ENCODE data around the gene SAV1. TPM values are rescaled to one million over a fixed set of nuclear protein-coding genes. Genes with fewer than 3 reads are reported as not detected.

Gene SAV1
- total RNA-seq, 3 donors from 2014 or later = 56.0 to 77.0 (median 76.0) TPM

GRCh38 chr14:50678163-50678562 lies 10.1 kb upstream of the SAV1 start:
- TF ChIP-seq POLR2A (IDR thresholded peaks at IDR 0.05) (no peak), POLR2AphosphoS5 (IDR thresholded peaks at IDR 0.05) (no peak)
- TF ChIP-seq, protein P1, sequence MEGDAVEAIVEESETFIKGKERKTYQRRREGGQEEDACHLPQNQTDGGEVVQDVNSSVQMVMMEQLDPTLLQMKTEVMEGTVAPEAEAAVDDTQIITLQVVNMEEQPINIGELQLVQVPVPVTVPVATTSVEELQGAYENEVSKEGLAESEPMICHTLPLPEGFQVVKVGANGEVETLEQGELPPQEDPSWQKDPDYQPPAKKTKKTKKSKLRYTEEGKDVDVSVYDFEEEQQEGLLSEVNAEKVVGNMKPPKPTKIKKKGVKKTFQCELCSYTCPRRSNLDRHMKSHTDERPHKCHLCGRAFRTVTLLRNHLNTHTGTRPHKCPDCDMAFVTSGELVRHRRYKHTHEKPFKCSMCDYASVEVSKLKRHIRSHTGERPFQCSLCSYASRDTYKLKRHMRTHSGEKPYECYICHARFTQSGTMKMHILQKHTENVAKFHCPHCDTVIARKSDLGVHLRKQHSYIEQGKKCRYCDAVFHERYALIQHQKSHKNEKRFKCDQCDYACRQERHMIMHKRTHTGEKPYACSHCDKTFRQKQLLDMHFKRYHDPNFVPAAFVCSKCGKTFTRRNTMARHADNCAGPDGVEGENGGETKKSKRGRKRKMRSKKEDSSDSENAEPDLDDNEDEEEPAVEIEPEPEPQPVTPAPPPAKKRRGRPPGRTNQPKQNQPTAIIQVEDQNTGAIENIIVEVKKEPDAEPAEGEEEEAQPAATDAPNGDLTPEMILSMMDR (IDR thresholded peaks at IDR 0.05) = no peak
- Histone ChIP-seq H3K4me3 (peak overlapping the region in 1 of 3 donors; percentile 1), H3K27me3 (no peaks in the 10 kb centered on the region), H3K27ac (peak overlapping the region; percentile 78 to 90), H3K9me3 (no peaks in the 10 kb centered on the region), H3K36me3 (no peaks in the 10 kb centered on the region), H3K4me1 (peaks cover 0 to 13% of the 10 kb centered on the region in 2 donors)
- intact Hi-C loops (cut with DNase I; ENCODE audit: low total_unique reads) = no loop called here
- no peak for DNase-seq (ENCODE audit: low spot score in 2 of 2)

DNA sequence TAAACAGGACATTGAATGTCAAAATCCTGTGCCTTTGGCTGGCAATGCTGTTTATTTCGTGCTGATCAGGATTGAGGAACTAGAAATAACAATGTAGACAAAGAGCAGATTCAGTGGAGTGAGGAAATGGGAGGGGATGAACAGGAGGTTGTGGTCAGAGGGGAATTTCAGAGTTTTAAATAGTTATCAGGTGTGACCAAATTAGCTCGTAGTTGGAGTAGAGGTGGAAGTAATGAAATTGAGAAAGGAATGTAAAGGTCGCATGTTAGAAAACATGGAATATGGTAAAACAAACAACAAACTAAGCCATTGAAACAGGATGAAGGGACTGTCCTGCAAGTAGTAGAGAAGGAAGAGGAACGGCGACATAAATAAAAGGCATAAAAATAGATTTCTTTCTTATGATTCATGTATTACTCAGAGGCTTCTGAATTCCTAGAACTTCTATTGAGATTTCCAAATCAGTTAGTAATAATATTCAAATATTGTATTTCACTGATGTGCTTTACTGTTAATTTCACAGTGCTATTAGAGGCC lies 9.5 kb upstream of the SAV1 start:
- peak in 1 of 3 donors; percentile 18 for TF ChIP-seq POLR2AphosphoS5 (IDR thresholded peaks at IDR 0.05)
- TF ChIP-seq, protein P1 (IDR thresholded peaks at IDR 0.05) = no peak
- Histone ChIP-seq H3K4me3 (peak overlapping the region in 2 of 3 donors; percentile 1 to 8), H3K9me3 (no peaks in the 10 kb centered on the region), H3K27me3 (no peaks in the 10 kb centered on the region), H3K36me3 (no peaks in the 10 kb centered on the region), H3K27ac (peak overlapping the region; percentile 78 to 90), H3K4me1 (peaks cover 0 to 13% of the 10 kb centered on the region in 2 donors)
- intact Hi-C loops (cut with DNase I; ENCODE audit: low total_unique reads) = no loop called here
- peak in 1 of 2 donors; percentile 59 for DNase-seq (ENCODE audit: low spot score in 2 of 2)

DNA sequence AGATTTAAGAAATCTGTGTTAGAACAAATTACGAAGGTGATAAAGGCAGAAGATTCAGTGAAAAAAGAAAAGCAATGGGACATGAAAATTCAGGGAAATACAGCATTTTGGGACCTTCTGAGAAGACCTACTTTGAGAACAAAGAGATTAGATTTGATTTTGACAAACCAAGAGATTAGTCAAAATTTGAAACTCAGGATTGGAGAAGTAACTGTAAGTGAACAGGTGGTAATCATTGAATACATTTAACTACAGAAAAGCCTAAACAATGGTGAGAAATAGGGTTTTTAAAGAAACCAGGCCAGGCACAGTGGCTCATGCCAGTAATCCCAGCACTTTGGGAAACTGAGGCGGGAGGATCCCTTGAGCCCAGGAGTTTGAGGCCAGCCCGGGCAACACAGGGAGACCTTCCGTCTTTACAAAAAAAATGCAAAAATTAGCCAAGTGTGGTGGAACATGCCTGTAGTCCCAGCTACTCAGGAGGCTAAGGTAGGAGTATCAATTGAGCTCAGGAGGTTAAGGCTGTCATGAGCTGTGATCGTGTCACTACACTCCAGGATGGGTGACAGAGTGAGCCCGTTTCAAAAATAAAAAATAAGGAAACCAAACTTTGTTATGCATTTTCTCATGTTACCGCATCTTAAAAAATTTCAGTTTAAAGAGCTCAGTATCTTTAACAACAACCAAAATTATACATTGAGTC lies 8.9 kb upstream of the SAV1 start:
- Histone ChIP-seq H3K27ac (peak overlapping the region; percentile 78 to 90), H3K36me3 (no peaks in the 10 kb centered on the region), H3K27me3 (no peaks in the 10 kb centered on the region), H3K4me3 (peak overlapping the region in 1 of 3 donors; percentile 1), H3K4me1 (peaks cover 0 to 13% of the 10 kb centered on the region in 2 donors), H3K9me3 (no peaks in the 10 kb centered on the region)
- DNase-seq (ENCODE audit: low spot score in 2 of 2) = no peak
- TF ChIP-seq, protein P1 (IDR thresholded peaks at IDR 0.05) = no peak
- TF ChIP-seq POLR2AphosphoS5 (IDR thresholded peaks at IDR 0.05) = no peak
- TF ChIP-seq POLR2A (IDR thresholded peaks at IDR 0.05) = no peak
- intact Hi-C loops (cut with DNase I; ENCODE audit: low total_unique reads) = no loop called here

DNA sequence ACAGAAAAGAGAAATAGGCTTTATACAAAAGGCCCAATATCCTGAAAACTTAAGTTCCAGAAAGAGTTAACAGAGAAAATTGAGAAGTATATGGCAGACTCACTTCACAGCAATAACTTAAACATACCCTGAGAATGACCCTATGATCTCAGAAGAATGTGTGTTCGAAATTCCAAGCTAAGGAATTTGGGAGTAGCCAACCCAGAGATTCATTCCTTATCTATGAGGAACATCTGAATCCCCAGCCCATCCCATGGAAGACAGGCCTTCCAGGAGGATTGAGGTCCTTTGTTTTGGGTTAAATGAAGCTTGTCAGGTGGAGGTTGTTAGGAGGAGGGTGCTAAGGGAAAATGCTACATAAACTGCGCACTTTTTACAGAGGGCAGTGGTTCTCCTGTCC lies 7.5 kb upstream of the SAV1 start:
- Histone ChIP-seq H3K36me3 (no peaks in the 10 kb centered on the region), H3K4me3 (no peak overlapping the region), H3K27ac (peak overlapping the region; percentile 4 to 13), H3K9me3 (no peaks in the 10 kb centered on the region), H3K27me3 (no peaks in the 10 kb centered on the region), H3K4me1 (peaks cover 0 to 13% of the 10 kb centered on the region in 2 donors)
- TF ChIP-seq, protein P1 (IDR thresholded peaks at IDR 0.05) = no peak
- TF ChIP-seq POLR2A (IDR thresholded peaks at IDR 0.05) (no peak), POLR2AphosphoS5 (IDR thresholded peaks at IDR 0.05) (no peak)
- no peak for DNase-seq (ENCODE audit: low spot score in 2 of 2)
- intact Hi-C loops (cut with DNase I; ENCODE audit: low total_unique reads) = no loop called here

DNA sequence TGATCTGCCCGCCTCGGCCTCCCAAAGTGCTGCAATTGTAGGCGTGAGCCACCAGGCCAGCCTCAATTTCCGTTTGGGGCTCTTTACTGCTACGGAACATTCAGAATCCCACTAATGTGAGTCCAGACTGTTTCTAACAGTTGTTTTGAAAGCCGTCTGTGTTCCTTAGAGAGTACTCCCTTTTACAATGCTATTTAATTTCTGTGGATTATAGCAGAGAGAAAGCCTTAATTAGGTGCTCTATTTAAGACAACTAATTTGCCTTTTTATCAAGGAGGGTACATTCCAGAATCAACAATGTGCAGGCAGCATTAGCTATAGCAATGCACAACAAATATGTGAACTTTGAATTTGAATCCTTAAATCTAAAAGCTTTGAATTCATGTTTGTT lies 2.8 kb upstream of the SAV1 start:
- no peak for DNase-seq (ENCODE audit: low spot score in 2 of 2)
- no peak overlapping the region for H3K4me3 ChIP-seq
- no peaks in the 10 kb centered on the region for H3K27me3 ChIP-seq
- H3K27ac ChIP-seq = peak overlapping the region; percentile 99
- H3K9me3 ChIP-seq = no peaks in the 10 kb centered on the region
- TF ChIP-seq POLR2A (IDR thresholded peaks at IDR 0.05) (no peak), POLR2AphosphoS5 (IDR thresholded peaks at IDR 0.05) (no peak)
- TF ChIP-seq, protein P1 (IDR thresholded peaks at IDR 0.05) = no peak
- H3K4me1 ChIP-seq = peaks cover 0 to 10% of the 10 kb centered on the region in 2 donors
- intact Hi-C loops (cut with DNase I; ENCODE audit: low total_unique reads) = no loop called here
- no peaks in the 10 kb centered on the region for H3K36me3 ChIP-seq
